GM12873 (cell line): ENCODE data around the gene XPR1.

Experiments
- TF ChIP-seq, protein P1 (sequence below): IDR thresholded peaks from 2 replicates; pipeline ENCODE4 v1.5.1; 2012; ENCODE audit warnings: low read depth, mild to moderate bottlenecking, moderate library complexity, low read length, control low read depth; ENCODE audit not compliant: insufficient read depth; ENCODE audit errors: missing control alignments

XPR1 gene

DNA sequence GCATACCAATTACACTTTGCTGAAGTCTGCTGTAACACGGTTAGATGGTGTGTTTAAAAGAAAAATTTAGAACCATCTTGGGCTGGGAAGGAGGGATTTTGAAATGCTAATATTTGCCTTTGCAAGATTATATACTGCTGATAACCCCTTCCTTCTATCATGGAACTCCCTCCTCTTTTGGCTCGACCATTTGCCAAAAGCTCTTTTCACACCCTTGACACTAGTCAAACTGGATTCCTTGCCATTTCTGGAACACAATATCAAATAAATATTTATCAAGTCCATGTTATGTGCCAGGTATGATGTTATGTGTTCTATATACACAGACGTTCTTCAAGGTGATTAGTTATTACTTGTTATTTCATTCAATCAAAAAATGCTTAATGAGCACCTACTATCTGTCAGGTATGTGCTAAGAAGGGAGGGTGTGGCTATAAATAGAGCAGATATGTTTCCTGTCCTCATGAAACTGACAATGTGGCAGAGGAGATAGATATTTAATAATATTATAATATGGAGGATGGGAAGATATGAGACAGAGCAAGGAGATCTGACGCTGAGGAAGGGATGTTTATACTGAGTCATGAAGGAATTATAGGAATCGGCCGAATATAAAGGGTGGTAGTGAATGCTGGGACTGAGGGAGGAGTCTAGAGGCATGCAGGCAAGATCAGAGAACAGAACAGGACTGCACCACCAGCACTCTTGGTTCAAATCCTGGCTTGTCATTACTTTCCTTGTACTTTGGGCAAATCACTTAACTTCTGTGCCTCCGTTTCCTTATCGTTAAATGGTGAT lies 16.1 kb upstream of the XPR1 start:
- TF ChIP-seq, protein P1, sequence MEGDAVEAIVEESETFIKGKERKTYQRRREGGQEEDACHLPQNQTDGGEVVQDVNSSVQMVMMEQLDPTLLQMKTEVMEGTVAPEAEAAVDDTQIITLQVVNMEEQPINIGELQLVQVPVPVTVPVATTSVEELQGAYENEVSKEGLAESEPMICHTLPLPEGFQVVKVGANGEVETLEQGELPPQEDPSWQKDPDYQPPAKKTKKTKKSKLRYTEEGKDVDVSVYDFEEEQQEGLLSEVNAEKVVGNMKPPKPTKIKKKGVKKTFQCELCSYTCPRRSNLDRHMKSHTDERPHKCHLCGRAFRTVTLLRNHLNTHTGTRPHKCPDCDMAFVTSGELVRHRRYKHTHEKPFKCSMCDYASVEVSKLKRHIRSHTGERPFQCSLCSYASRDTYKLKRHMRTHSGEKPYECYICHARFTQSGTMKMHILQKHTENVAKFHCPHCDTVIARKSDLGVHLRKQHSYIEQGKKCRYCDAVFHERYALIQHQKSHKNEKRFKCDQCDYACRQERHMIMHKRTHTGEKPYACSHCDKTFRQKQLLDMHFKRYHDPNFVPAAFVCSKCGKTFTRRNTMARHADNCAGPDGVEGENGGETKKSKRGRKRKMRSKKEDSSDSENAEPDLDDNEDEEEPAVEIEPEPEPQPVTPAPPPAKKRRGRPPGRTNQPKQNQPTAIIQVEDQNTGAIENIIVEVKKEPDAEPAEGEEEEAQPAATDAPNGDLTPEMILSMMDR = no peak

DNA sequence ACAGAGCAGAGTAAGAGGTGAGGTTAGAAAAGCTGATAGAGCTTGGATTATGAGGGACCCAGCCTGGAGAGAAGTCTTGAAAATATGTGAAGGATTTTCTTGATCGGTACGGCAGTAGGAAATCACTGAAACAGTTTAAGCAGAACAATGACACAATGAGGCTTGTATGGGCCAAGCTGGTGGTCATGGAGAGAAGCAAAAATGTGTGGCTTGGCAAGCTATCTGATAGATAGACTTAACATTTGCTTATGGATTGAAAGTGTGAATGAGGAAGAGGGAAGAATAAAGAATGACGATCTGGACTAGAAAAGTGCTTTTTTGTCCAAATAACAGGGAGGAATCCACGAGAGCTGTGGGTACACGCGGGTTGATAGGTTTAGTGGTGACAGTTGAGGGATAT lies 15.4 kb upstream of the XPR1 start:
- TF ChIP-seq, protein P1 = no peak

- TF ChIP-seq, protein P1 = no peak
Observed at GRCh38 chr1:180617774-180618395, 13.9 kb upstream of the XPR1 start.

DNA sequence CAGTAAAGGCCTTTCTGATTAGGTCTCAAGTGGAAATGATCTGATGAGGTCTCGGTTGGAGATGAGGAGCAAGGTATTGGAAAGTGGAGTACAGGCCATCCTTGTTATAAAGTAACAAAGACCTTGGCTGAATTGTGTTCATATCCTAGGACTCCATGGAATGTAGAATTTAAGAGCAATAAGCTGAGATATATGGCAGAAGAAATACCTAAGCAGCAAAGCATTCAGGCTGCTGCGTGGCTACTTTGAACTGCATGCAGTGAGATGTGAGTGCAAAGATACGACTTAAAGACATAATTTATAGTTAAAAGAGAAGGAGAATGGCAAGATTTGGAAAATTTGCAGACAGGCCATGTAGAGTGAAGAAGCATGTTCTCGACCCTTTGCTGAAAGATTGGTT lies 11.2 kb upstream of the XPR1 start:
- TF ChIP-seq, protein P1 = no peak

DNA sequence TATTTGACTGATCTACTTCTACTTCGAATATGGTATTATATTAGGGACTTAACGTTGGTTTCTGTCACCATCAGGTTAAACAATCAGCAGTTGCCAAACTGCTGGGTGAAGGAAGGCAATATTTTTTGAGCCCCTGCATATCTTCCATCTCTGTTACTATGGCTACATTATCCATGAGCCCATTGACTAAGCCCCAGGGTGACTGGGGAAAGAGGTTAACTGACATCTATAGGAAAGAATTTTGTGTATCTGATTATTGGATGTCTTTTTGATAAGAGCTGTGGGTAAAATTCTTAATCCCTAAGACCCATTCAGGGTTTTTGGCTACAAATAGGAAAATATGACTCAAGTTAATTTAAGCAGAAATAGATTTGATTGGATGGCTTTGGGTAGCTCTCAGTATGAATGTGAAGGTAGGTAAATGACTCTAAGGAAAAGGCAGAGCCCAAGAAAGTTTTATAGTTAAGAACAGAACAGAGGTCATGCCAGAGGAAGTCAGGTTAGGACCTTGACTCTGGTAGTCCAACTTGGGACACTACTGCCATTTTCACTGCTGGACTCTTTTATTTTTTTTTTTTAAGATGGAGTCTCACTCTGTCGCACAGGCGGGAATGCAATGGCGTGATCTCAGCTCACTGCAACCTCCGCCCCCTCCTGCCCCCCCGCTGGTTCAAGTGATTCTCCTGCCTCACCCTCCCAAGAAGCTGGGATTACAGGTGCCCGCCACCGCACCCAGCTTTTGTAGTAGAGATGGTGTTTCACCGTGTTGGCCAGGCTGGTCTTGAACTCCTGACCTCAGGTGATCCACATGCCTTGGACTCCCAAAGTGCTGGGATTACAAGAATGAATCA lies 8.9 kb upstream of the XPR1 start:
- TF ChIP-seq, protein P1 = no peak

GRCh38 chr1:180623579-180624347 lies 8.1 kb upstream of the XPR1 start:
- TF ChIP-seq, protein P1 = no peak

DNA sequence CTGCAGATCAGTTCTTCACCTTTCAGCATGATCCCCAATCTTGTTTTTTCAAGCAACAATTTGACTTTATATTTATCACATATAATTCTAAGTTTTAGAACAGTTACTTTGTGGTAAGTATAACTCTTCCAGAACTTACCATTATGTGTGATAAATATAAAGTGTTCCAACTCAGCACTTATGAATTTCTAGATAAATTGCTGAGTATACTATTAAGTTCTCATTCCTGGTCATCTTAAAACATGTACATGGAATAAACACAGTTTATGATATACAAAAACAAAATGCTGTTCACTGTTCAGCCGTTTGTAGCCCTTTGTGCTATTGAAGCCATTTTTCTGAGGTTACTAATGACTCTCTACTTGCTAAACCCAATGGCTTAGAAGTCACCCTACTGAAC lies 5.1 kb upstream of the XPR1 start:
- TF ChIP-seq, protein P1 = no peak
